MCF 10A (cell line): ENCODE results near the gene SARM1. TPM values are rescaled to one million over a fixed set of nuclear protein-coding genes. Genes with fewer than 3 reads are reported as not detected.

Experiments
- BruUV-seq: library from RNA; stranded (reverse); fragments of 400-500 nt; replicated peaks from 2 replicates; lab custom pipeline; 2021; lab: Mats Ljungman, UMichigan
- CTCF ChIA-PET: fragments of 300-600 bp; sonication (Branson Sonifier 250); formaldehyde crosslinking; extraction: SDS; loops from one replicate; lab custom pipeline; 2021; ENCODE audit warnings: antibody characterized with exemption, inconsistent platforms; lab: Yijun Ruan, JAX
- POLR2A ChIA-PET: fragments of 300-600, 350-650 bp; sonication (Branson Sonifier 250); formaldehyde crosslinking; extraction: SDS; loops from one replicate; lab custom pipeline; 2020; ENCODE audit warnings: antibody characterized with exemption, inconsistent platforms; lab: Yijun Ruan, JAX
- DNase-seq: peaks from one replicate; pipeline ENCODE4 v3.0.0-alpha.2; 2018; ENCODE audit not compliant: unreplicated experiment
- H3K27ac Mint-ChIP-seq: one replicate; pipeline ENCODE4 v1.8.0; 2022; ENCODE audit warnings: mild to moderate bottlenecking, low read depth, mixed read lengths; ENCODE audit not compliant: unreplicated experiment
- H3K27me3 Mint-ChIP-seq: one replicate; pipeline ENCODE4 v1.8.0; 2022; ENCODE audit warnings: mixed read lengths; ENCODE audit not compliant: insufficient read depth, unreplicated experiment
- H3K36me3 Mint-ChIP-seq: one replicate; pipeline ENCODE4 v1.8.0; 2022; ENCODE audit warnings: mild to moderate bottlenecking, moderate library complexity, mixed read lengths; ENCODE audit not compliant: insufficient read depth, unreplicated experiment
- H3K4me1 Mint-ChIP-seq: one replicate; pipeline ENCODE4 v1.8.0; 2022; ENCODE audit warnings: mixed read lengths; ENCODE audit not compliant: insufficient read depth, unreplicated experiment
- H3K4me3 Mint-ChIP-seq: one replicate; pipeline ENCODE4 v1.8.0; 2022; ENCODE audit warnings: mild to moderate bottlenecking, moderate library complexity, mixed read lengths; ENCODE audit not compliant: unreplicated experiment
- H3K9me3 Mint-ChIP-seq: one replicate; pipeline ENCODE4 v1.8.0; 2022; ENCODE audit warnings: mixed read lengths; ENCODE audit not compliant: unreplicated experiment
- intact Hi-C: fragments of 100-400 bp; cut with micrococcal nuclease; formaldehyde crosslinking; loops from 2 replicates; pipeline ENCODE4 v1.14.1; 2022
- total RNA-seq: library from RNA; stranded (reverse); gene quantifications from 2 replicates; pipeline ENCODE4 v1.2.3, GENCODE V29; 2022
- TF ChIP-seq, protein P1 (sequence below): fragments of 200-600 bp; IDR thresholded peaks from one replicate; pipeline ENCODE4 v1.8.0; 2022; ENCODE audit warnings: antibody characterized with exemption, mild to moderate bottlenecking; ENCODE audit not compliant: unreplicated experiment

Gene SARM1
- total RNA-seq, 1 experiment from 2014 or later = 0.63 TPM

GRCh38 chr17:28407974-28408306 lies 36.4 kb downstream of the SARM1 start:
- Mint-ChIP-seq H3K27ac (peak overlapping the region; percentile 21), H3K27me3 (no peaks in the 10 kb centered on the region), H3K4me1 (peaks cover 23% of the 10 kb centered on the region), H3K36me3 (peaks cover 11% of the 10 kb centered on the region), H3K9me3 (no peaks in the 10 kb centered on the region), H3K4me3 (no peak overlapping the region)
- ChIA-PET POLR2A (interaction anchor here (0.6 to 5.8 kb wide), 15 partner anchors 9 to 160 kb away, joined by 3 to 57 read pairs (median 7); partner anchors contain the start of genes IFT20, POLDIP2 and TNFAIP1), CTCF (interaction anchor here (0.6 to 1.8 kb wide), 9 partner anchors 9 to 133 kb away, joined by 3 to 23 read pairs (median 4); partner anchors contain the start of gene SLC13A2)
- DNase-seq = no peak
- intact Hi-C loops = no loop called here
- no TSS peak for BruUV-seq
- TF ChIP-seq, protein P1, sequence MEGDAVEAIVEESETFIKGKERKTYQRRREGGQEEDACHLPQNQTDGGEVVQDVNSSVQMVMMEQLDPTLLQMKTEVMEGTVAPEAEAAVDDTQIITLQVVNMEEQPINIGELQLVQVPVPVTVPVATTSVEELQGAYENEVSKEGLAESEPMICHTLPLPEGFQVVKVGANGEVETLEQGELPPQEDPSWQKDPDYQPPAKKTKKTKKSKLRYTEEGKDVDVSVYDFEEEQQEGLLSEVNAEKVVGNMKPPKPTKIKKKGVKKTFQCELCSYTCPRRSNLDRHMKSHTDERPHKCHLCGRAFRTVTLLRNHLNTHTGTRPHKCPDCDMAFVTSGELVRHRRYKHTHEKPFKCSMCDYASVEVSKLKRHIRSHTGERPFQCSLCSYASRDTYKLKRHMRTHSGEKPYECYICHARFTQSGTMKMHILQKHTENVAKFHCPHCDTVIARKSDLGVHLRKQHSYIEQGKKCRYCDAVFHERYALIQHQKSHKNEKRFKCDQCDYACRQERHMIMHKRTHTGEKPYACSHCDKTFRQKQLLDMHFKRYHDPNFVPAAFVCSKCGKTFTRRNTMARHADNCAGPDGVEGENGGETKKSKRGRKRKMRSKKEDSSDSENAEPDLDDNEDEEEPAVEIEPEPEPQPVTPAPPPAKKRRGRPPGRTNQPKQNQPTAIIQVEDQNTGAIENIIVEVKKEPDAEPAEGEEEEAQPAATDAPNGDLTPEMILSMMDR = no peak

DNA sequence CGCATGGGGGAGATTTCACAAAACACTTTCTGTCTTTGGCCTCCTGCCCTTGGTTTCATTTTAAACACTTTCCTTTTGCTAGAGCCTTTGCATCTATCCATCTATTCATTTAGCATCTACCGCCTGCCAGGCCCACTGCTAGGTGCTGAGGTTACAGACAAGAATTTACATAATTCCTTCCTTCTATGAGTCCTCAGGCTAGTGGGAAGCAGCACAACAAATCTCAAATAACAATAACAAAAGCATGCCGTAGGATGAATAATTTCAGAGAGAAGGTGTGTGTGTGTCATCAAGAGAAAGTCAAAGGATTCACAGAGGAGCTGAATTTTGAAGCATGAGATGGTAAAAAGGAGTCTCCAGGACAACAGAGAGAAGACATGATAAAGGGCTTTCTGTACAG lies 40.6 kb downstream of the SARM1 start:
- BruUV-seq = no TSS peak
- no peaks in the 10 kb centered on the region for H3K36me3 Mint-ChIP-seq
- H3K4me1 Mint-ChIP-seq = peaks cover 18% of the 10 kb centered on the region
- H3K27me3 Mint-ChIP-seq = no peaks in the 10 kb centered on the region
- no peak overlapping the region for H3K27ac Mint-ChIP-seq
- POLR2A ChIA-PET = interaction anchor here (1.2 kb wide), 1 partner anchor 65 kb away, joined by 3 read pairs; no protein-coding TSS in a partner anchor
- no peaks in the 10 kb centered on the region for H3K9me3 Mint-ChIP-seq
- TF ChIP-seq, protein P1 = no peak
- no peak for DNase-seq
- intact Hi-C loops = no loop called here
- CTCF ChIA-PET = interaction anchor here (0.7 kb wide), 1 partner anchor 79 kb away, joined by 4 read pairs; no protein-coding TSS in a partner anchor
- no peak overlapping the region for H3K4me3 Mint-ChIP-seq

DNA sequence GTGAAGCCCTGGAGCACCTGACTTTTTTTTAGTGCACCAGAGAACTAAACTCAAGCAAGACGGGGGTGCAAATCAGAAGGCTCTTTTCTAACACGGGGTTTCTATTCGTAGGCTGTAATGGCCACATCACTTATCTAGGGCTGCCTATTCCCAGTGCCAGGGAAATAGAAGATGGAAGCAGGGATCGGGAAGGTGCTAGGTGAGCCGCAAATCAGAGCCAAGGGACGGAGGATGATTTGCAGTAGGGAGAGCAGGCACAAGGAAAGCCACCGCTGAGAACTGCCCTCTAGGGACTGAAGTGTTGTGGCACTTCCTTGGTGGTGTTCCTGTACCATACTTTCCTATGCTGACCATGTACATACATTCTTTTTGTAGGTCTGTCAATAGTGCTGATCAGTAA lies 42.3 kb downstream of the SARM1 start:
- CTCF ChIA-PET = interaction anchor here (1.1 kb wide), 1 partner anchor 19 kb away, joined by 3 read pairs; no protein-coding TSS in a partner anchor
- TF ChIP-seq, protein P1 = no peak
- DNase-seq = no peak
- Mint-ChIP-seq H3K27ac (no peak overlapping the region), H3K9me3 (no peaks in the 10 kb centered on the region), H3K36me3 (no peaks in the 10 kb centered on the region), H3K4me3 (no peak overlapping the region), H3K4me1 (peaks cover 7% of the 10 kb centered on the region), H3K27me3 (no peaks in the 10 kb centered on the region)
- POLR2A ChIA-PET = interaction anchor here (1.2 to 1.8 kb wide), 2 partner anchors 23 to 56 kb away, joined by 5 to 7 read pairs; partner anchors contain the start of gene POLDIP2
- intact Hi-C loops = no loop called here
- no TSS peak for BruUV-seq

- Mint-ChIP-seq H3K27me3 (no peaks in the 10 kb centered on the region), H3K27ac (no peak overlapping the region), H3K4me1 (peaks cover 7% of the 10 kb centered on the region), H3K36me3 (no peaks in the 10 kb centered on the region), H3K4me3 (no peak overlapping the region), H3K9me3 (no peaks in the 10 kb centered on the region)
- intact Hi-C loops = loop anchor here (2.0 to 5.0 kb wide), 2 partner anchors 79 to 177 kb away; partner anchors contain the start of genes IFT20 and TNFAIP1
- TF ChIP-seq, protein P1 = no peak
- CTCF ChIA-PET = interaction anchor here (0.6 to 3.0 kb wide), 21 partner anchors 8 to 185 kb away, joined by 3 to 23 read pairs (median 6); partner anchors contain the start of genes IFT20, SARM1, TNFAIP1 and VTN
- POLR2A ChIA-PET = interaction anchor here (0.8 to 2.1 kb wide), 6 partner anchors 8 to 69 kb away, joined by 3 to 15 read pairs (median 8); partner anchors contain the start of gene POLDIP2
- DNase-seq = no peak
- no TSS peak for BruUV-seq
Observed at GRCh38 chr17:28415886-28416285, 44.4 kb downstream of the SARM1 start.
